GM19023 (cell line): ENCODE data around the gene ENOX1.
"Not testable (repeated sequence)": the region's sequence is repeated elsewhere in the genome, so short reads cannot be mapped to it uniquely, and the experiment has no call there.

Source experiments
- ATAC-seq: cut with Tn5 transposase; IDR thresholded peaks from one replicate; pipeline ENCODE4 v1.9.1; 2021; ENCODE audit warnings: mild to moderate bottlenecking, moderate library complexity; ENCODE audit not compliant: unreplicated experiment

ENOX1 gene

GRCh38 chr13:43180837-43181236 is 605.9 kb downstream of the ENOX1 start:
- no peak for ATAC-seq

DNA sequence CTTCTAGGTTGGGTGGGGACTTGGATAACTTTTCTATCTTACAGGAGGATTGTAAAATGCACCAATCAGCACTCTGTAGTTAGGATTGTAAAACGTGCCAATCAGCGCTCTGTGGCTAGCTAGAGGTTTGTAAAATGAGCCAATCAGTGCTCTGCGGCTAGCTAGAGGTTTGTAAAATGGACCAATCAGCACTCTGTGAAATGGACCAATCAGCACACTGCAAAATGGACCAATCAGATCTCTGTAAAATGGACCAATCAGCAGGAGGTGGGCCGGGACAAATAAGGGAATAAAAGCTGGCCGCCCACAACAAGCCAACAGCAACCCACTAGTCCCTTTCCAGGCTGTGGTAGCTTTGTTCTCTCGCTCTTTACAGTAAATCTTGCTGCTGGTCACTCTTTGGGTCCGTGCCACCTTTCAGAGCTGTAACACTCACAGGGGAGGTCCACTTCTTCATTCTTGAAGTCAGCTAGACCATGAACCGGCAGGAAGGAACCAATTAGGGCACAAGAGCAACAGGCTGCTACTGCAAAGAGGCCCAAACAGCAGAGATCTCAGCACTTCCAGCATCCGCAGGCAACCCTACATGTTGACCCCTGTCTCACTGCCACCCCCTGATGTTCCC is 606.6 kb downstream of the ENOX1 start:
- no peak for ATAC-seq

DNA sequence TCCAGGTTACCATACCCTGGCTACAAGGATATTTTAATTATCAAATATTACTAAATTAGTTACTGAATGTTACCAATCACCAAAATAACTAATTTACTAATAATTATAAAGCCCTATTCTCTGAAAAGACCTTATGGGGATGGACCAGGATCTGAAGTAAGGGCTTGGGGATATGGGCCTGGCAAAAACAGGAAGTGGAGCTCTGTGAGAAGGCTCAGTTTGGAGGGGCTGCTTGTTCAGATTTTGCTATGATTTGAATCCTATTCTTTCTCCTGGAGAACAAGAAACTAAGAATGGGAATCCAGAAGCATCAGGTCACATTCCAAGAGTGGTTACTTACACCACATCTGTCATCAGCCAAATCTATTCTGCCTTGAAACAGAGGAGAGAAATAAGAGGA is 615.3 kb downstream of the ENOX1 start:
- ATAC-seq, result no peak

DNA sequence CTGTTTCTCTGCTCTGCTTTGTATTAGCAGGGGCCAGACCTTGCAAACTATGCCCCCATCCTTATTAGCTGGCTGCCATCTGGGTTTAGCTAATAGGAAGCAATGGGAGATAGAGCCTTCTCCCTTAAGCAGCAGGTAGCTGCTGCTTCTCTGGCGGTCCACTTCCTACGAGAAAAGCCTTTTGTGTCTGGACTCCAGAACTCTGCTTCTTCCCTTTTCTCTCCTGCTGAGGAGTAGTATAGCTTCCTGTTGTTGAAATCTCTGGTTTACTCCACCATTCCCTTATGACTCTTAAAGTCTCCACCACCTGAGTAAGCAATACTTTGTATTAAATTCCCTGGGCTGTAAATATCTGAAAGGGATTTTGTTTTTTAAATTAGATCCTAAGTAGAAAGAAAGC is 616.3 kb downstream of the ENOX1 start:
- no peak for ATAC-seq

DNA sequence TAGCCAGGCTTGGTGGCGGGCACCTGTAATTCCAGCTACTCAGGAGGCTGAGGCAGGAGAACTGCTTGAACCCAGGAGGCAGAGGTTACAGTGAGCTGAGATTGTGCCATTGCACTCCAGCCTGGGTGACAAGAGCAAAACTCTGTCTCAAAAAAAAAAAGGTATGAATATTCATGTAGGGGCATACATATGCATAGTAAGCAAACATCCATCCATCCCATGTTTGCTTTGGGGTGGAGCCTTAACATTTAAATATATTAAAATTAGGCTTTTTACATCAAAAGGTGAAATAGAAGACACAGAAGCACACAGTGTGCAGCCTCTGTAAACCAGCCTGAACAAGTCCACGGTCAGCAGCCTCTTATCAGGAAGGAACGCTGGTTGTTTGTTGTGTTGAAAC is 618.3 kb downstream of the ENOX1 start:
- ATAC-seq, result not testable (repeated sequence)

- ATAC-seq, result no peak
Observed at GRCh38 chr13:43167731-43168130, 619.0 kb downstream of the ENOX1 start.

GRCh38 chr13:43166644-43167457 is 619.9 kb downstream of the ENOX1 start:
- ATAC-seq, result no peak
